Testis (tissue), 3 donors: Measurements from ENCODE around the gene DENND5B. TPM values are rescaled to one million over a fixed set of nuclear protein-coding genes. Genes with fewer than 3 reads are reported as not detected.

Experiments
- DNase-seq: peaks from one replicate; pipeline ENCODE4 v3.0.0-alpha.2; 2019
- H3K27ac ChIP-seq, 2 donors: fragments of 200-600 bp; sonication (generic); one replicate each; pipeline ENCODE4 v1.5.1; 2019
- H3K27me3 ChIP-seq: fragments of 200-600 bp; sonication (generic); one replicate; pipeline ENCODE4 v1.5.1; 2019
- H3K36me3 ChIP-seq: fragments of 200-600 bp; sonication (generic); one replicate; pipeline ENCODE4 v1.5.1; 2017; ENCODE audit warnings: low read depth; ENCODE audit errors: missing control alignments
- H3K4me1 ChIP-seq: fragments of 200-600 bp; sonication (generic); one replicate; pipeline ENCODE4 v1.5.1; 2019
- H3K4me3 ChIP-seq, 2 donors: fragments of 200-600 bp; sonication (generic); one replicate each; pipeline ENCODE4 v1.5.1; 2017 to 2019
- H3K9me3 ChIP-seq: fragments of 200-600 bp; sonication (generic); one replicate; pipeline ENCODE4 v1.5.1; 2017
- POLR2A ChIP-seq: fragments of 450-650 bp; IDR thresholded peaks from one replicate; pipeline ENCODE4 v1.6.1; 2017; ENCODE audit warnings: antibody characterized with exemption, mild to moderate bottlenecking, moderate library complexity
- WGBS, 2 donors: methylation state at CpG; one replicate each; pipeline ENCODE4 v1.1.5; 2018; 5-methylcytosine and 5-hydroxymethylcytosine counted together
- intact Hi-C: fragments of 100-400 bp; cut with DNase I; formaldehyde crosslinking; loops from one replicate; pipeline ENCODE4 v1.15.1; 2023; ENCODE audit warnings: low total_unique reads
- polyA plus RNA-seq: library from polyadenylated mRNA; stranded (reverse); fragments of 350-450 nt; fragmentation: Illumina TruSeq; extraction: RNeasy Lipid Tissue Mini Kit (QIAGEN cat#74804); gene quantifications from one replicate; pipeline ENCODE4 v1.2.3, GENCODE V29; 2014; ENCODE audit warnings: low read depth, low replicate concordance; ENCODE audit not compliant: insufficient read depth
- total RNA-seq, 2 donors: library from RNA; depleted of rRNA; stranded (reverse); fragments of >200 nt; gene quantifications; one replicate each; pipeline ENCODE4 v1.2.3, GENCODE V29; 2016
- TF ChIP-seq, protein P1 (sequence below), 3 experiments: fragments of 450-650 bp in 2 of 3; fragments of 200-600 bp in 1 of 3; sonication (generic) in 1 of 3; IDR thresholded peaks; one replicate each; pipeline ENCODE4 v1.5.1; 2016 to 2019; ENCODE audit warnings: antibody characterized with exemption in 3 of 3, mild to moderate bottlenecking in 2 of 3, moderate library complexity in 1 of 3

Gene DENND5B
- total and polyA plus RNA-seq, 3 donors from 2014 or later: 34.7 to 62.3 (median 60.4) TPM

DNA sequence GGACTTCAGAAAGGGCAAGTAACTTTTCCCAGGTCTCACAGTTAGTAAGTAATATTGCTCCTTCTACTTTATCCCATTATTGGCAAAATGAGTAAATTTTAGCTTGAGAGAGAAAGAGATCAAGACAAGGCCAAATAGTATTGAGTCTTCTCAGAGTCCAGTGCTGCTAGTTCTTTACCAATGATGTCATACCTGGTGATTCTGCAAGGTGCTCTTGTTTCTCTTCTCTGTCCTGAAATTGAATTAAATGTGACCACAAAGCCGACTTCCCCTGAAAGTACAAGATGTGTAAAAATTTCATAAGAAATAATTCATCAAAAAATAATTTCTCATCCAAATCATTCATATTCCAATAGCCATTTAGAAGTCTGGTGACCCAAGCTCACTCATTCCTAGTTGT lies 167.5 kb downstream of the DENND5B start:
- H3K4me1 ChIP-seq: no peaks in the 10 kb centered on the region
- intact Hi-C loops: no loop called here
- no peaks in the 10 kb centered on the region for H3K9me3 ChIP-seq
- 96 to 98% methylated on average over 1 of the region's 1 CpG for WGBS, 2 donors
- TF ChIP-seq POLR2A: no peak
- TF ChIP-seq, protein P1, sequence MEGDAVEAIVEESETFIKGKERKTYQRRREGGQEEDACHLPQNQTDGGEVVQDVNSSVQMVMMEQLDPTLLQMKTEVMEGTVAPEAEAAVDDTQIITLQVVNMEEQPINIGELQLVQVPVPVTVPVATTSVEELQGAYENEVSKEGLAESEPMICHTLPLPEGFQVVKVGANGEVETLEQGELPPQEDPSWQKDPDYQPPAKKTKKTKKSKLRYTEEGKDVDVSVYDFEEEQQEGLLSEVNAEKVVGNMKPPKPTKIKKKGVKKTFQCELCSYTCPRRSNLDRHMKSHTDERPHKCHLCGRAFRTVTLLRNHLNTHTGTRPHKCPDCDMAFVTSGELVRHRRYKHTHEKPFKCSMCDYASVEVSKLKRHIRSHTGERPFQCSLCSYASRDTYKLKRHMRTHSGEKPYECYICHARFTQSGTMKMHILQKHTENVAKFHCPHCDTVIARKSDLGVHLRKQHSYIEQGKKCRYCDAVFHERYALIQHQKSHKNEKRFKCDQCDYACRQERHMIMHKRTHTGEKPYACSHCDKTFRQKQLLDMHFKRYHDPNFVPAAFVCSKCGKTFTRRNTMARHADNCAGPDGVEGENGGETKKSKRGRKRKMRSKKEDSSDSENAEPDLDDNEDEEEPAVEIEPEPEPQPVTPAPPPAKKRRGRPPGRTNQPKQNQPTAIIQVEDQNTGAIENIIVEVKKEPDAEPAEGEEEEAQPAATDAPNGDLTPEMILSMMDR (IDR thresholded peaks at IDR 0.05): no peak
- no peak overlapping the region for H3K27ac ChIP-seq
- no peaks in the 10 kb centered on the region for H3K36me3 ChIP-seq
- no peak overlapping the region for H3K4me3 ChIP-seq
- H3K27me3 ChIP-seq: no peaks in the 10 kb centered on the region
- DNase-seq: no peak

DNA sequence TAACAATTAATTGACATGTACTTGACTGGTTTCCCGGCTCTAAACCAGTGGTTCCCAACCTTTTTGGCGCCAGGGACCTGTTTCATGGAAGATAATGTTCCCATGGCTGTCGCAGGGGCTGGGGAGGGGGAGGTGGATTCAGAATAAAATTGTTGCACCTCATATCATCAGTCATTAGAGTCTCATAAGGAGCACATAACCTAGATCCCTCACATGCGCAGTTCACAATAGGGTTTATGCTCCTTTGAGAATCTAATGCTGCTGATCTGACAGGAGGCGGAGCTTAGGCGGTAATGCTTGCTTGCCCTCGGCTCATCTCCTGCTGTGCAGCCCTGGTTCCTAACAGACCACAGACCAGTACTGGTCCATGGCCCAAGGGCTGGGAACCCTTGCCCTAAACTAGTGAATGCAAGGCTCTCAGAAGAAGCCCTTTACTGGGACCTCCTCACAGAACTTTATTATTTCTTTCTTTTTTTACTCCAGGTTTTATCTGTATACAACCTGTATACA lies 178.6 kb downstream of the DENND5B start:
- H3K9me3 ChIP-seq: no peaks in the 10 kb centered on the region
- H3K27me3 ChIP-seq: no peaks in the 10 kb centered on the region
- intact Hi-C loops: no loop called here
- no peaks in the 10 kb centered on the region for H3K36me3 ChIP-seq
- no peaks in the 10 kb centered on the region for H3K4me1 ChIP-seq
- H3K27ac ChIP-seq: no peak overlapping the region
- H3K4me3 ChIP-seq: no peak overlapping the region
- TF ChIP-seq POLR2A: no peak
- TF ChIP-seq, protein P1 (IDR thresholded peaks at IDR 0.05): no peak
- DNase-seq: no peak
- 82 to 91% methylated on average over 7 of the region's 7 CpGs for WGBS, 2 donors

DNA sequence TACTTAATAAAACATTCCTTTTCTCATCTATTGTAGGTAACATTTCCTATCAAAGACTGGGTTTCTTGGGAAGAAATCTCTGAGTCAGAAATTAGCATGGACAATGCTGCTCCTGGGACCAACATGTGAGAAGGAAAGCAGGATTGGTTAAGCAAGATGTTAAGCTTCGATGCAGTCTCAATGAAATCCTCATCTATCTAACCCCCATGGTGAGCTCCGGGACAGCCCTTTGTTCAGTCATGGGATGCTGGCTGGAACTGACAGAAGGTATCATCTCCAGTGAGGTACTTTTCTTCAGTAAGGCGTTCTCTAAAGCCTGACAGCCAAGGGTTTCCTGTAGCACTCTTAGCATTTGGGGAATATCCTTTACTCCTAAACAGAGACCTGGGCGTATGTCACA lies 182.2 kb downstream of the DENND5B start:
- H3K4me1 ChIP-seq: no peaks in the 10 kb centered on the region
- 92 to 93% methylated on average over 4 of the region's 4 CpGs for WGBS, 2 donors
- H3K4me3 ChIP-seq: no peak overlapping the region
- no peaks in the 10 kb centered on the region for H3K9me3 ChIP-seq
- H3K27me3 ChIP-seq: no peaks in the 10 kb centered on the region
- H3K27ac ChIP-seq: no peak overlapping the region
- DNase-seq: no peak
- H3K36me3 ChIP-seq: no peaks in the 10 kb centered on the region
- intact Hi-C loops: loop anchor here (2.0 kb wide), 1 partner anchor 228 kb away; no protein-coding TSS in a partner anchor
- no peak for TF ChIP-seq POLR2A
- TF ChIP-seq, protein P1 (IDR thresholded peaks at IDR 0.05): no peak

DNA sequence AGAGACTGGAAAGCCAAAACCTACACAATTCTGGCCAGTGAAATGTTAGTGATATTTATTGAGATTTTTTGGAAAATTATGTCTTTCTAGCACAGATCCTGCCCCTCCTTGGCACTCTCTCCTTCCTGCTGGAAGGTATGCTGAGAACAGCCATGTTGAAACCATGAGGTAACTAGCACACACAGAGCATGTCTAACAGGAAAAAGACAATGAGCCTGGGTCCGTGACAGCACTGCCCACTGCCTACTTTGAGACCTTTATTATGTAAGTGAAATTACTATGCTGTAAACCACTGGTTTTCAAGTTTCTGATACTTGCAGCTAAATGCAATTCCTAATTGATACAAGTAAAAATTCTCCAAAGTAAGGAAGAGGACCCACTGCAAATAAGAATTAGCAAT lies 183.4 kb downstream of the DENND5B start:
- no peak for DNase-seq
- Histone ChIP-seq H3K9me3 (no peaks in the 10 kb centered on the region), H3K36me3 (no peaks in the 10 kb centered on the region), H3K4me3 (no peak overlapping the region), H3K27ac (no peak overlapping the region), H3K27me3 (no peaks in the 10 kb centered on the region), H3K4me1 (no peaks in the 10 kb centered on the region)
- intact Hi-C loops: no loop called here
- no peak for TF ChIP-seq POLR2A
- TF ChIP-seq, protein P1 (IDR thresholded peaks at IDR 0.05): no peak
- WGBS, 2 donors: 92% methylated on average over 1 of the region's 1 CpG

DNA sequence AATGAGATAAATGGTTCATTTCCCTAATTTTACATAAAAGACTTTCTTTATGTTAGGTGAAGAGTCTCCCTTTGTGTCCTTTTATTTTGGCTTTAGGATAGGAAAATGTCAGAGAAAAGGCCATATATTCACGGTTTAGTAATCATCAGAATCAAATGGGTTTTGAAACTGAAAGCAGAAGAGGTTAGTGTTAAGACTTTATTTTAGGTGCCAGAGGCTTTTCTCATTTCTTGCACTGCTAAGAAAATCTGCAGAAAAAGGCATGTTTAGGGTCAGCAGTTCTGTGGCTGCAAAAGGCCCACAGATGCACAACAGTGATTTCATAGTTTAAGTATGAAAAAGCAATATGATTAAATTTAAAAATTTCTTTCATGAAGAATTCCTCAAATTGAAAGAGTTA lies 184.6 kb downstream of the DENND5B start:
- H3K27me3 ChIP-seq: no peaks in the 10 kb centered on the region
- H3K27ac ChIP-seq: no peak overlapping the region
- WGBS, 2 donors: 68 to 75% methylated on average over 1 of the region's 1 CpG
- H3K4me3 ChIP-seq: no peak overlapping the region
- no peaks in the 10 kb centered on the region for H3K9me3 ChIP-seq
- no peaks in the 10 kb centered on the region for H3K36me3 ChIP-seq
- intact Hi-C loops: no loop called here
- no peak for DNase-seq
- no peaks in the 10 kb centered on the region for H3K4me1 ChIP-seq
- TF ChIP-seq, protein P1 (IDR thresholded peaks at IDR 0.05): no peak
- no peak for TF ChIP-seq POLR2A
